Prostate gland (tissue), 2 donors: ENCODE data around the gene CRACR2A. TPM values are rescaled to one million over a fixed set of nuclear protein-coding genes. Genes with fewer than 3 reads are reported as not detected.

Source experiments
- DNase-seq: peaks from one replicate; pipeline ENCODE4 v3.0.0-alpha.2; 2019; ENCODE audit warnings: low spot score
- H3K27ac ChIP-seq, 2 donors: fragments of 200-600 bp; sonication (generic); 2 replicates each; pipeline ENCODE4 v1.5.1; 2017 to 2019
- H3K27me3 ChIP-seq: fragments of 200-600 bp; sonication (generic); replicated peaks from 2 replicates; pipeline ENCODE4 v1.5.1; 2019; ENCODE audit not compliant: insufficient read depth
- H3K36me3 ChIP-seq, 2 donors: fragments of 200-600 bp; sonication (generic); 1 replicate in 1 of 2; 2 replicates in 1 of 2; pipeline versions ENCODE4 v1.5.1 to v1.8.1; 2017 to 2019
- H3K4me1 ChIP-seq: fragments of 200-600 bp; sonication (generic); replicated peaks from 2 replicates; pipeline ENCODE4 v1.5.1; 2019
- H3K4me3 ChIP-seq, 2 donors: fragments of 200-600 bp; sonication (generic); 2 replicates each; pipeline ENCODE4 v1.5.1; 2017 to 2019
- H3K9me3 ChIP-seq: fragments of 200-600 bp; sonication (generic); 2 replicates; pipeline ENCODE4 v1.5.1; 2017
- POLR2A ChIP-seq: fragments of 450-650 bp; IDR thresholded peaks from one replicate; pipeline ENCODE4 v1.6.1; 2016; ENCODE audit warnings: antibody characterized with exemption, mild to moderate bottlenecking
- POLR2AphosphoS5 ChIP-seq: sonication (generic); formaldehyde crosslinking; IDR thresholded peaks from one replicate; pipeline ENCODE4 v1.6.1; 2017; ENCODE audit warnings: antibody characterized with exemption
- WGBS: methylation state at CpG from one replicate; pipeline ENCODE4 v1.1.5; 2018; 5-methylcytosine and 5-hydroxymethylcytosine counted together
- intact Hi-C: fragments of 100-400 bp; cut with DNase I; formaldehyde crosslinking; loops from one replicate; pipeline ENCODE4 v1.14.2; 2022
- total RNA-seq, 2 donors: library from RNA; depleted of rRNA; stranded (reverse); fragments of >200 nt; gene quantifications; one replicate each; pipeline ENCODE4 v1.1.0, GENCODE V29; 2016
- TF ChIP-seq, protein P1 (sequence below), 4 experiments: fragments of 200-600 bp in 2 of 4; fragments of 450-650 bp in 2 of 4; sonication (generic) in 2 of 4; IDR thresholded peaks; 1 replicate in 3 of 4; 2 replicates in 1 of 4; pipeline ENCODE4 v1.5.1; 2016 to 2019; ENCODE audit warnings: antibody characterized with exemption in 4 of 4, mild to moderate bottlenecking in 2 of 4, moderate library complexity in 2 of 4

CRACR2A gene, protein sequence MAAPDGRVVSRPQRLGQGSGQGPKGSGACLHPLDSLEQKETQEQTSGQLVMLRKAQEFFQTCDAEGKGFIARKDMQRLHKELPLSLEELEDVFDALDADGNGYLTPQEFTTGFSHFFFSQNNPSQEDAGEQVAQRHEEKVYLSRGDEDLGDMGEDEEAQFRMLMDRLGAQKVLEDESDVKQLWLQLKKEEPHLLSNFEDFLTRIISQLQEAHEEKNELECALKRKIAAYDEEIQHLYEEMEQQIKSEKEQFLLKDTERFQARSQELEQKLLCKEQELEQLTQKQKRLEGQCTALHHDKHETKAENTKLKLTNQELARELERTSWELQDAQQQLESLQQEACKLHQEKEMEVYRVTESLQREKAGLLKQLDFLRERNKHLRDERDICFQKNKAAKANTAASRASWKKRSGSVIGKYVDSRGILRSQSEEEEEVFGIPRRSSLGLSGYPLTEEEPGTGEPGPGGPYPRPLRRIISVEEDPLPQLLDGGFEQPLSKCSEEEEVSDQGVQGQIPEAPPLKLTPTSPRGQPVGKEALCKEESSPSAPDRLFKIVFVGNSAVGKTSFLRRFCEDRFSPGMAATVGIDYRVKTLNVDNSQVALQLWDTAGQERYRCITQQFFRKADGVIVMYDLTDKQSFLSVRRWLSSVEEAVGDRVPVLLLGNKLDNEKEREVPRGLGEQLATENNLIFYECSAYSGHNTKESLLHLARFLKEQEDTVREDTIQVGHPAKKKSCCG
- total RNA-seq, result 10 to 100 TPM; 21.6 to 39.1 TPM

DNA sequence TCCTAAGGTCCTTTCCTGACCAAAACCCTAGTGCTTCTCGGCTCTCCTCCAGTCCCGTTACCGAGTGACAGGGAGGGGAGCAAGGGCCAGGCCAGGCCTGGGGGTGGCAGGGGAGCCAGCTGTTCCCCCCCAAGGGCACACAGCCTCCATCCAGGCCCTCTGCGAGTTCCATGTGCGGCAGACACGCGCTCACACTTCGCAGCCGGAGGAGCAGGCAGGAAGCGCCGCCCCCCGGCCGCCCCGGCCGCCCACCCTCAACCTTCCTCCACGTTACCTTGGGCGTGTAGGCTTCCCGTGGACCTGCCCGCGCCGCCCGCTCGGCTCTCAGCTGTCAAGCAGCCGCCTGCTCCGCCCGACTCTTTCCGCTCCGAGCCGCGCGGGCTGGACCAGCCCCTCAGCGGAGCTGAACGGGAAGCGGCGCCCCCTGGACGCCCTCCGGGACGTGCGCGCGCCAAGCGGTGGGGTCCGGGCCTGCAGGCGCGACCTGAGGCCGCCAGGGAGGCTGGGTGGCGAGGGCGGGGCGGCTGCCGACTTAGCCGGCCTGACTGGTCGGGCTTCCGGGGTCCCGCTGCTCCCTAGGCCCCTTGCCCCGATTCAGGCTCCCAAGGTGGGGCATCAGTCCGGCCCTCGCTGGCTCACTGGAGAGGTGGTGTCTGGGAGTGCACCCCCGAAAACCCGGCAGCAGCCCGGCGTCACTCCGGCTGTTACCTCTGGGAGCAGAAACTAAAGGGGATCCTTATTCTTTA lies at the start of gene CRACR2A:
TSS of gene CRACR2A (minus strand) at position 369 of the 746 bp plus-strand sequence. CDS start 56,110 bp downstream, outside the sequence.
- TF ChIP-seq, protein P1, sequence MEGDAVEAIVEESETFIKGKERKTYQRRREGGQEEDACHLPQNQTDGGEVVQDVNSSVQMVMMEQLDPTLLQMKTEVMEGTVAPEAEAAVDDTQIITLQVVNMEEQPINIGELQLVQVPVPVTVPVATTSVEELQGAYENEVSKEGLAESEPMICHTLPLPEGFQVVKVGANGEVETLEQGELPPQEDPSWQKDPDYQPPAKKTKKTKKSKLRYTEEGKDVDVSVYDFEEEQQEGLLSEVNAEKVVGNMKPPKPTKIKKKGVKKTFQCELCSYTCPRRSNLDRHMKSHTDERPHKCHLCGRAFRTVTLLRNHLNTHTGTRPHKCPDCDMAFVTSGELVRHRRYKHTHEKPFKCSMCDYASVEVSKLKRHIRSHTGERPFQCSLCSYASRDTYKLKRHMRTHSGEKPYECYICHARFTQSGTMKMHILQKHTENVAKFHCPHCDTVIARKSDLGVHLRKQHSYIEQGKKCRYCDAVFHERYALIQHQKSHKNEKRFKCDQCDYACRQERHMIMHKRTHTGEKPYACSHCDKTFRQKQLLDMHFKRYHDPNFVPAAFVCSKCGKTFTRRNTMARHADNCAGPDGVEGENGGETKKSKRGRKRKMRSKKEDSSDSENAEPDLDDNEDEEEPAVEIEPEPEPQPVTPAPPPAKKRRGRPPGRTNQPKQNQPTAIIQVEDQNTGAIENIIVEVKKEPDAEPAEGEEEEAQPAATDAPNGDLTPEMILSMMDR (IDR thresholded peaks at IDR 0.05), result peak in 3 of 4 experiments; percentile 38 to 80 (median 79)
- no peak for TF ChIP-seq POLR2A
- peak within 1 kb of the TSS; percentile 37 to 47 for H3K4me3 ChIP-seq
- H3K36me3 ChIP-seq, result no peaks in the 10 kb centered on the region
- H3K27me3 ChIP-seq, result no peaks in the 10 kb centered on the region
- intact Hi-C loops, result no loop called here
- peak within 1 kb of the TSS; percentile 89 to 96 for H3K27ac ChIP-seq
- H3K4me1 ChIP-seq, result peaks cover 16% of the 10 kb centered on the region
- DNase-seq, result peak; percentile 35
- WGBS, result 5% methylated on average over 30 of the region's 62 CpGs
- no peaks in the 10 kb centered on the region for H3K9me3 ChIP-seq

DNA sequence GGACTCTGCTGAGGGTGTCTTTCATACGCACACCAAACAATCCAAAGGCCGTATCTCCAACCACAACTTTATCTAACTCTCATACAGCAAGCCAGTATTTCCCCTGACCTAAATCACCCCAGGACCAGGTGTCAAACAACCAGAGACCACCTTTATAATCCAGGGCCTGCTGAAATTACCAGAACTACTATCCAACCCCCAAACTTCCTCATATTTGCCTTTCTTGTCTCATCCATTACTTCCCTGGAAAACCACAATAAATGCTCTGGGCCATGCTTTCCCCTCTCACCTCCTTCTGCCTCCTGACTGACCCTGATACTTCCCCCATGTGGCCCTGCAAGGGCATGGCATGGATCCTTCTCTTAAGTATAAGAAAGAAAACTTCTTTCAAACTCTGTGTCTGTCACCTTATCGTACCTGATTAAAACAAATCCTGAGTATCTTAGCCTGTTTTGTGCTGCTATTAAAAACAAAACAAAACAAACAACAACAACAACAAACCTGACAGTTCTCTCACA lies 44.7 kb upstream of the CRACR2A start:
- Histone ChIP-seq H3K27me3 (no peaks in the 10 kb centered on the region), H3K4me1 (peaks cover 5% of the 10 kb centered on the region), H3K4me3 (no peak overlapping the region), H3K9me3 (no peaks in the 10 kb centered on the region), H3K27ac (no peak overlapping the region), H3K36me3 (no peaks in the 10 kb centered on the region)
- WGBS, result 89% methylated on average over 3 of the region's 3 CpGs
- intact Hi-C loops, result no loop called here
- TF ChIP-seq POLR2A (no peak), POLR2AphosphoS5 (no peak)
- DNase-seq, result no peak

DNA sequence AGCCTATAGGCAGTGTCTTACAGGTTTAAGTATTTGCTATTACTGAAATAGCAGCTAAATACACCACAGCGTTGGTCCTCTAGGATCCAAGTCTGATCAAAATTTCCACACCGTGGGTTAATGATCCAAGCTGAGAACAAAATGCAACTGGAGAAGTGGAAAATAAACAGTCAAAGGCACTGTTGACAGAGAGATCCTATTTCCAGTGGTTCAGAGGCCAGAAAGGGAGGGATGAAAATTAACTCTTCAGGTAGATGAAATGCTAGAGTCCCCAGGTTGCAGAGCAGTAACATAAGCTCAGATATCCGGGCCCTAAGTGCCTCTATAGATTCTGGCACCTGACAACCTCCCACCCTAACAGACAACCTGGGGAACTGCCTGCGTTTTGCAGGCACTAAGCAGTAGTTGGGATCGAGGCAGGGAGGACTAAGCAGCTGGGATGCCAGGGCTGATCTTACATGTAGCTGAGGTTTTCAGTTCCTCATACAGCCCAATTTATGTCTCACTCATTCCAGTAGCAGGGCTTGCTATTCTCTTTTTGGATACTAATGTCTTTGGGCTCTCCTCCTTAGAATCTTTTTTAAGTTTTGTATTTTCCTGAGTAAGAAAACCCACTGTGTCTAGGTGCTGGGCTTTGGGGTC lies 42.7 kb upstream of the CRACR2A start:
- H3K27me3 ChIP-seq, result no peaks in the 10 kb centered on the region
- WGBS, result 30% methylated on average over 5 of the region's 5 CpGs
- H3K36me3 ChIP-seq, result no peaks in the 10 kb centered on the region
- no peak for DNase-seq
- H3K27ac ChIP-seq, result peak overlapping the region; percentile 5 to 45
- no peaks in the 10 kb centered on the region for H3K9me3 ChIP-seq
- TF ChIP-seq, protein P1 (IDR thresholded peaks at IDR 0.05), result no peak
- peak; percentile 62 for TF ChIP-seq POLR2AphosphoS5
- intact Hi-C loops, result no loop called here
- peaks cover 9% of the 10 kb centered on the region for H3K4me1 ChIP-seq
- H3K4me3 ChIP-seq, result no peak overlapping the region

DNA sequence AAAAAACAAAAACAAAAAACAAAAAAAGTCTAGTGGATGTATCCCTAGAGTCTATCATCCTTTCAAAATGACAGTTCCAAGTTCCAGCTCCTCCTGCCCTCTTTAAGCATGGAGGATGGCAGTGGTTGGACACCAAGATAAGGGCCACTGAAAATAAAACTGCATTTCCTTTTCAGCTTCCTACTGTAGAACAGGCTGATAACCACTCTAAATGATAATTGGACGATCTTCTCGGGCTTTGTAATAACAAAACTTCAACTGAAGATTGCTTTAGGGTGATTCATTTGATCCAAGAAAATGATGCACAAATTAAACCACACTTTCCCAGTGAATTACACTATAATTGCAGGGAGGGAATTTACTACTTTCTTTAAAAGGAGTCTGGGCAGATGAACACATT lies 42.2 kb upstream of the CRACR2A start:
- intact Hi-C loops, result no loop called here
- Histone ChIP-seq H3K4me1 (peaks cover 9% of the 10 kb centered on the region), H3K27ac (peak overlapping the region; percentile 5 to 45), H3K4me3 (no peak overlapping the region), H3K36me3 (no peaks in the 10 kb centered on the region), H3K27me3 (no peaks in the 10 kb centered on the region), H3K9me3 (no peaks in the 10 kb centered on the region)
- 26% methylated on average over 2 of the region's 2 CpGs for WGBS
- TF ChIP-seq POLR2AphosphoS5 (no peak), POLR2A (no peak)
- TF ChIP-seq, protein P1 (IDR thresholded peaks at IDR 0.05), result no peak
- DNase-seq, result no peak
